ENCODE measurements around the gene METTL13.

DNA sequence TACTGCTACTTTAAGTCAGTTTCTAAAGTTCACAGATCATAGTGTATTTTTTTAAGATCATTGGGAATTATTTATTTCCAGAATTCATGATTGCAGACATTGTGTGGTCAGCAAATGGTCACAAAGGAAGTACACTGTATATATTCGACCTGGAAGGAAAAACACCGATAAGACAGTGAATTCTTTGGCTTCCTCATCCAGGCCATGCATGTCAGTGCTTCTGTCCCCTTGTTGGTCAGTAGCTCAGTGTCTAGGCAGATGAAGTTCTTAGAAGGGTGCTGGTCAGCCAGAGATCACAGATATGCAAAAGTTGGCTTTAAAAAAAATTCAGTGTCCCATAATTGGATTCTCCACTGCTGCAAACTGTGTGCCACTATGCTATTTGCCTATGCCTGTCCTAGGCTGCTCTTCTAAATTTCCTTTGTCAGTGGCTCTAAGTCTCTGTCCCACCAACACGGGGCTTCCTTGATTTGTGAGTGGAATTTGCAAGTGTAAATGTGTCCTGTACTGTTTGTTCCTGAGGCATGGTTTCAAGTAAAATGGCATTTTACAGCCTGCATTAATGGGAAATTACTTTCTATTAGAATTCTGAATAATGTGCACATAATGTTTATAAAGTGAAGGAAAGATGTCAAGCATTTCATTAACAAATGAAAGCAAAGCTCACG lies 27.6 kb upstream of the METTL13 start:
- TF ChIP-seq, protein P1, sequence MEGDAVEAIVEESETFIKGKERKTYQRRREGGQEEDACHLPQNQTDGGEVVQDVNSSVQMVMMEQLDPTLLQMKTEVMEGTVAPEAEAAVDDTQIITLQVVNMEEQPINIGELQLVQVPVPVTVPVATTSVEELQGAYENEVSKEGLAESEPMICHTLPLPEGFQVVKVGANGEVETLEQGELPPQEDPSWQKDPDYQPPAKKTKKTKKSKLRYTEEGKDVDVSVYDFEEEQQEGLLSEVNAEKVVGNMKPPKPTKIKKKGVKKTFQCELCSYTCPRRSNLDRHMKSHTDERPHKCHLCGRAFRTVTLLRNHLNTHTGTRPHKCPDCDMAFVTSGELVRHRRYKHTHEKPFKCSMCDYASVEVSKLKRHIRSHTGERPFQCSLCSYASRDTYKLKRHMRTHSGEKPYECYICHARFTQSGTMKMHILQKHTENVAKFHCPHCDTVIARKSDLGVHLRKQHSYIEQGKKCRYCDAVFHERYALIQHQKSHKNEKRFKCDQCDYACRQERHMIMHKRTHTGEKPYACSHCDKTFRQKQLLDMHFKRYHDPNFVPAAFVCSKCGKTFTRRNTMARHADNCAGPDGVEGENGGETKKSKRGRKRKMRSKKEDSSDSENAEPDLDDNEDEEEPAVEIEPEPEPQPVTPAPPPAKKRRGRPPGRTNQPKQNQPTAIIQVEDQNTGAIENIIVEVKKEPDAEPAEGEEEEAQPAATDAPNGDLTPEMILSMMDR (IDR thresholded peaks at IDR 0.05) = no peak
- TF ChIP-seq POLR2AphosphoS5 (IDR thresholded peaks at IDR 0.05) (no peak), POLR2A (IDR thresholded peaks at IDR 0.05) (no peak)

Data from gastroesophageal sphincter (tissue), 3 donors.